Measurements from ENCODE around the gene FRK. TPM values are rescaled to one million over a fixed set of nuclear protein-coding genes. Genes with fewer than 3 reads are reported as not detected.

Gene FRK
- total RNA-seq = 1 to 10 TPM in 1 of 2 donors, under 1 TPM in 1; 0.67 to 1.4 TPM

GRCh38 chr6:116060572-116061283 lies at the start of gene FRK:
Gene FRK, minus strand, starts transcription at chr6:116060891. Its CDS starts 580 bp downstream, at chr6:116060311.

GRCh38 chr6:116100419-116101301 lies 40.0 kb upstream of the FRK start, which contains the start of gene NT5DC1:
Gene NT5DC1, plus strand, starts transcription at chr6:116100853. Its CDS starts 78 bp downstream, at chr6:116100931.

Other genes with a start within 250 kb of the FRK start
- gene NT5DC1, start 40.0 kb upstream of the FRK start, total RNA-seq = 10 to 100 TPM in 1 of 2 donors, 1 to 10 TPM in 1; 9.7 to 13.8 TPM
- not detected for gene COL10A1, start 65.2 kb upstream of the FRK start, total RNA-seq
- gene TSPYL4, start 193.2 kb upstream of the FRK start, total RNA-seq = 10 to 100 TPM in 1 of 2 donors, 1 to 10 TPM in 1; 9.7 to 11.4 TPM
- gene TSPYL1, start 219.0 kb upstream of the FRK start, total RNA-seq = 10 to 100 TPM; 49.6 to 61.6 TPM